IPS-18c (cell line): Measurements from ENCODE around the gene AFAP1.
"Not testable (repeated sequence)": the region's sequence is repeated elsewhere in the genome, so short reads cannot be mapped to it uniquely, and the experiment has no call there.

Experiments used
- H3K4me3 ChIP-seq: 2 replicates; pipeline ENCODE4 v1.7.0; 2013; ENCODE audit warnings: low read depth, mild to moderate bottlenecking, low read length, moderate library complexity; ENCODE audit not compliant: insufficient read depth
- H3K9me3 ChIP-seq: one replicate; pipeline ENCODE4 v1.6.1; 2013; ENCODE audit warnings: mild to moderate bottlenecking, low read length, moderate library complexity; ENCODE audit not compliant: control insufficient read depth, insufficient read depth

The AFAP1 gene

DNA sequence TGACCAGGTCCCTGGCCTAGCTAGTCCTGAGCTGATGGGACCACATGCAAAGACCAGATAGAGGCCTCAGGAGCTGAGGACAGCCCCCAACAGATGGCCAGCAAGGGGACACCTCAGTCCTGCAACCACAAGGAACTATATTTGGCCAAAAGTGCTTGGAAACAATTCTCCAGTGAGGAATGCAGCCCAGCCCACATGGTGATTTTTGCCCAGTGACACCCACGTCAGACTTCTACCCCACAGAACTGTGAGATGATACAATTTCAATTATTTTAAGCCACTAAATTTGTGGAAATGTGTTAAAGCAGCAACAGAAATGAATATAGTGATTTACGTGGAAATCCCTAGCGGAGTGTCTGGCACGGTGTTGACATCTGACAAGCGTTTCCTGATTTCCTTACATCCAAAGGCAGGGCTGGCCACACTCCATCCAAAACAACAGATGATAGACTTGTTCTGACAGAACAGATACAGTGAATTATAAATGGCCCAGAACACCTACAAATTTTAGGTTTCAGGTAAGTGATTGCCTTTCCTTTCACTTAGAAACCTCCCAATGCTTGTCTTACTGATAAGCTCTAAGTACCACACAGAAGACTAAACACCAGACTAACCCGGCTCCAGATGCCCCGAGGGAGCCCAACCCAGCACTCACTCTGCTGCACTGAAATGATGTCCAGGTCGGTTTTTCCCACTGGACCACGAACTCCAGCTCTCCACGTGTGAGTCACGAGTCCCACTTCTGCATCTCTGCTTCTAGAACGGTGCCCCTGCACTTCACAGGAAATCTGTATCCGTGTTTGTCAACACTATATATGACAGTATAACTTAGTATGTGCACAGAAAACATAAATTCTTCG is 5.8 kb downstream of the AFAP1 start:
- Histone ChIP-seq H3K9me3 (no peaks in the 10 kb centered on the region), H3K4me3 (no peak overlapping the region)

DNA sequence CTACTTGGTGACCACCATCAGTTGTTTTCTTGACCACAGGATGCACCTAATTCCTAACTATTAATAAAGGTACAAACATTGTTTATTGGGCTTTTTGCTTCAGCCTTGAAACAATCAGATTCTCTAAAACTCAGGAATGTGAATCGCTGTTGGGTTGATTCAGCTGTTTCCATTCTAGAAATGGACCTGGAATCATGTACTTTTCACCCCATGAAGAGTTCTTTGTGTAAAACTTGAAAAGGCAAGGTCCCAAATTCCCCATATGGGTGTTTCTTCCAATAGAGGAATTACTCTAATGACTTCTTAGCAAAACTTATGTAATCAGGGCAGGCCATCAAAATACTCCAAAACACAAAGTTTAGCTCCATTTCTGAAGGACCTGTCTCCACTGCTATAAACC is 7.4 kb downstream of the AFAP1 start:
- H3K9me3 ChIP-seq: no peaks in the 10 kb centered on the region
- H3K4me3 ChIP-seq: no peak overlapping the region

DNA sequence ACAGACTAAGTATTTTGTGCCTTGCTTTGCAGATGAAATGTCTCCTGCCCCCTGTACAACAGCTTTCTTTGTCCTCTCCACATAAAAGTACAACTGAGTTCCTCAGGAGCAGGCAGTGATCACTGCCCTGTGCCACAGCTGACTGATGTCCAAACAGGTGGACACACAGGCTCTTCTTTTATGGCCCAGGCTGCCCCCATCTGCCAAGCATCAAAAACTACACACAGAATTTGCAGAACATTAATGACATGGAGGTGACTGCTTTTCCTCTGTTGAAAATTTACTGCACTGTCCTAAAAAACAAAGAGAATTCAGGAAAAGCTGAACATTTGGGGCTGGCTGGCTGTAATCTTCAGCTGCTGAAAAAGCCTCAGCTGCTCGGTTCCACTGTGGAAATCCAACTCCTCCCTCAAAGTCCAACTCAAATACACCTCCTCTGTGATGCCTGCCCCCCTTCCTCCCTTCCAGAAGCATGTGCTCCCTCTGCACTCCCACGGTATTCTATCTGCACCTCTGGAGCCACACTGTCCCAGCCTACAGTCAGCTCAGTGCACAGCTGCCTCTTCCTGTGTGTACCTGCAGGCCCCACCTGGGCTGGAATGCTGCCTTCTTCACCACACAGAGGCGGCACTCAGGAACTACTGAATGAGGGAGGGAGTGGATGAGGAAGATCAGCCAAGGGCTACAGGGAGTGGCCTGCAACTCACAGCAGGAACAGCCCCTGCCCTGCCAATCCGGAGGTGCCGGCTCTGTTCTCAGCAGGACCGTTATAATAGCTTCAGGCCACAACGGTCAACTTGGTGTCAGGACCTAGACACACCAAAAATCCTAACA is 10.3 kb downstream of the AFAP1 start:
- no peak overlapping the region for H3K4me3 ChIP-seq
- H3K9me3 ChIP-seq: no peaks in the 10 kb centered on the region

DNA sequence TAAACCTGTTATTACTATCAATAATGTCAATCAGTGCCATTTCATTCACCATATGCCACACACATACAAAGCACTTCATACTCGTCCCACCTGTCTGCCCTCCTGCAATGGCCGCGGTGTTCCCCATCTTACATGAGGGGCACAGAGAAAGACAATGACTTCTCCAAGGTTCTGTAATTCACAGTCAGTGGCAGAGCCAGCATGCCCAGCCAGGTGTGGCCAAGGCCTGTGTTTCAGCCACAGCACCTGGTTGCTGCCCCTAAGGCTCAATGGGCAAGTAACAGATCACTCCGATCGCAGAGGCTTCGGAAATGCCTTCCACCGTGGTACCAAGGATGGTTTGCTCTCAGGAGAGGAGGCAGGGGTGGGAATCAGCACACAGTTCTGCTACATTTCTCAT is 10.9 kb downstream of the AFAP1 start:
- no peaks in the 10 kb centered on the region for H3K9me3 ChIP-seq
- H3K4me3 ChIP-seq: no peak overlapping the region

DNA sequence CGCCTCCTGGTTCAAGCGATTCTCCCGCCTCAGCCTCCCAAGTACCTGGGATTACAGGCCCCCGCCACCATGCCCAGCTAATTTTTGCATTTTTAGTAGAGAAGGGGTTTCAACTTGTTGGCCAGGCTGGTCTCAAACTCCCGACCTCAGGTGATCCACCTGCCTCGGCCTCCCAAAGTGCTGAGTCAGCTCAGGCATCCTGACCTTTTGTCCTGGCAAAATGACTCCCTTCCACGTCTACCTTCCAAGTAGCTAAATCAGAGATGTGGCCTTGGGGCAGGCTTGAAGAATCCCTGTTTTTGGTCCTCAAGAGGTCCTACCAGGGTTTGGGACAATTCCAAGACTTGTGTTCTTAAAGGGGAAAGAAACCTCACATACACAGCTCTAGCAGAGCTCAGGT is 12.8 kb downstream of the AFAP1 start:
- Histone ChIP-seq H3K4me3 (no peak overlapping the region), H3K9me3 (no peaks in the 10 kb centered on the region)

DNA sequence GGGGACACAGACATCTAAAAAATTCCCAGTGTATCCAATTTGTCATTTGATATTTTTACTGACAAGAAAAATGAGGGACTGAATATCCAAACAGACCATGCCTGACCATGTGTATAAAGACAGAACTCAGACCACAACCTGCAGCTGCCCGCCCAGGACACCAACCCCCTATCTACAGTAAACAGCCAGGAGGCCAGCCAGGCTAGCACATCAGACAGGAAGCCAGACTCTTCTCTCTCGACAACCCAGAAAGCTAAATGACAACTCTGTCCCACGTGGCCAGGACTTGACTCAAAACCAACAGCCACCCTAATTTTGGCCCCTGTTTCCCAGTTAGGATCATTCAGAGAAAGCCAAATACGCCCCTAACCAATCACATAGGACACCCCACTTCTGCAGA is 15.1 kb downstream of the AFAP1 start:
- no peak overlapping the region for H3K4me3 ChIP-seq
- H3K9me3 ChIP-seq: no peaks in the 10 kb centered on the region

DNA sequence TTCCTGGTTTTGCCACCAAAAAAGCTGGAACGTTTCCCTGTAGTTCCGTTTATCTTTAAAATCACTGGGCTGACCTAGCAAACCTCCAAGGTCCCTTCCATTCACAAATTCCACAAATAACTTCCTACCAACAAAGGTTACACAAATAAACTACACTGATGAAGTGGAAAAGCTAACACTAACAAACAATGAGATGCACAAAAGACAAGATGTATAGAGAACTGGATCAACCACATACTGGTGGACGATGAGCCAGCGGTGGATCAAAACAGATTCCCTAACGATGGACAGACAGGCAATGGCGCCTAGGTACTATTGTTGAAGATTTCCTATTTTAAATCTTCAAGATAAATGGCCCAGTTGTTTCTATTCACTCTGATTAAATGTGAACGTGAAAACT is 15.5 kb downstream of the AFAP1 start:
- no peaks in the 10 kb centered on the region for H3K9me3 ChIP-seq
- no peak overlapping the region for H3K4me3 ChIP-seq

DNA sequence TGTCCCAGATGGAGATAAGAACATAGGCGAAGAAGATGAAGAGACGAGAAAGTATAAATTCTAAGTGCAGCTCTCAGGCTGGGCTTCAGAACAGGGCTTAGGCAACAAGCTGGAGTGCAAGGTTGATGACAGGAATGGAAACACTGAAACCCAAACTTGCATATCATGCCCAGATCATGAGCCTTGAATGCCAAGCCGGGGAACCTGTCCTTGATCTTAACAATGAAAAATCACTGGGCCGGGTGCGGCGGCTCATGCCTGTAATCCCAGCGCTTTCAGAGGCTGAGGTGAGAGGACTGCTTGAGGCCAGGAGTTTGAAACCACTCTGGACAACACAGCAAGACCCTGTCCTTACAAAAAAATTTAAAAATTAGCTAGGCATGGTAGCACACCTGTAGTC is 17.2 kb downstream of the AFAP1 start:
- H3K4me3 ChIP-seq: no peak overlapping the region
- H3K9me3 ChIP-seq: no peaks in the 10 kb centered on the region

DNA sequence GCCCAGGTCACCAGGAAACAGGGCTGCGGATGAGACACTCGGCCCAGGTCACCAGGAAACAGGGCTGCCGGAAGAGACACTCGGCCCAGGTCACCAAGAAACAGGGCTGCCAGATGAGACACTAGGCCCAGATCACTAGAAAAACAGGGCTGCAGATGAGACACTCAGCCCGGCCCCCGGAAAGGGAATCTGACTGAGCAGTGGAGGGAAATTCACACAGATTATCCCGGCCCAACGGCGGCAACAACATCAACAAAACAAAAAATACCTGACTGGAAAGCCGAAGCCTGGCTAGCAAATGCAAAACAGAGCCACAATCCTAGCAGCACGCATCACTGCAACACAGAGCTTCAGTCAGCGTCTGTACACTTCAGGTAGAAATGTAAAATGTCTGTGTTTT is 20.7 kb downstream of the AFAP1 start:
- Histone ChIP-seq H3K9me3 (no peaks in the 10 kb centered on the region), H3K4me3 (no peak overlapping the region)

DNA sequence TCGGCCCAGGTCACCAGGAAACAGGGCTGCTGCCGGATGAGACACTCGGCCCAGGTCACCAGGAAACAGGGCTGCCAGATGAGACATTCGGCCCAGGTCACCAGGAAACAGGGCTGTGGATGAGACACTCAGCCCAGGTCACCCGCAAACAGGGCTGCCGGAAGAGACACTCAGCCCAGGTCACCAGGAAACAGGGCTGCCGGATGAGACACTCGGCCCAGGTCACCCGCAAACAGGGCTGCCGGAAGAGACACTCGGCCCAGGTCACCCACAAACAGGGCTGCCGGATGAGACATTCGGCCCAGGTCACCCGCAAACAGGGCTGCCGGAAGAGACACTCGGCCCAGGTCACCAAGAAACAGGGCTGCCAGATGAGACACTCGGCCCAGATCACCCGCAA is 21.5 kb downstream of the AFAP1 start:
- not testable (repeated sequence) for H3K9me3 ChIP-seq, H3K4me3 ChIP-seq

DNA sequence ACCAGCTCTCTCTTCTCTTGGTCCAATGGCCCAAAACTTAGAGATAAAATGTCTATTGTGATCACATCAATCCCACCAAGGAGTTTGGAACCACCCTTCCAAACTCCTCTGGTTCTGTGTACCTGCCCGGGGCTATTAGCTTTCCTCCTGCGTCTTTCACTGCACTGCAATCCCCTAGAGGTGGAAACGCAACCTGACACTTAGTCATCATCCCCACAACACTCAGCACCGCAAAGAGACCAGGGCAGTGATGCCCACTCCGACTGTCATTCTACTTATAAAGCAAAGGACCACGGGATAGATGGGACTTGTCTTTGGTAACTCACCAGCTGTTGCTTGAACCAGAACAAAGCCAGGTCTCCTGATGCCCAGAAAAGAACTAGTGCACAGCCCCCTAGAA is 22.0 kb downstream of the AFAP1 start:
- H3K9me3 ChIP-seq: no peaks in the 10 kb centered on the region

DNA sequence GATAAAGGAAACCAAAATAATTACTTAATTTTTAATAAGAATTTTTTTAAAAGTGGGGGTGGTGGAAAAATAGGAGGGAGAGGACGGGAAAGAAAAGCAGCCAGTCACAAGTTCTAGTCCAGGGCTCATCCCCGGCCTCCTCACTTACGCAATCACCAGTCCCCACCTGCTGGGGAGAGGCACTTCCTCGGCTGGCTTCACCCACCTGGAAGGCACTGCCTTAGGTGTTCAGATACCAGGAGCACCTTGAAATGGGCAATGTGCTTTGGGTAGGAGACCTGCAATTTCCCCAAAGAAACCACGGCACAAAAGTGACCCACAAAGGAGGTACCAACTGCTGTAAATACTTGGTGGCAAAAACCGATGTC is 23.8 kb downstream of the AFAP1 start:
- Histone ChIP-seq H3K4me3 (no peak overlapping the region), H3K9me3 (no peaks in the 10 kb centered on the region)

More for the DNA sequence above, 22.0 kb downstream of the AFAP1 start:
- no peak overlapping the region for H3K4me3 ChIP-seq

DNA sequence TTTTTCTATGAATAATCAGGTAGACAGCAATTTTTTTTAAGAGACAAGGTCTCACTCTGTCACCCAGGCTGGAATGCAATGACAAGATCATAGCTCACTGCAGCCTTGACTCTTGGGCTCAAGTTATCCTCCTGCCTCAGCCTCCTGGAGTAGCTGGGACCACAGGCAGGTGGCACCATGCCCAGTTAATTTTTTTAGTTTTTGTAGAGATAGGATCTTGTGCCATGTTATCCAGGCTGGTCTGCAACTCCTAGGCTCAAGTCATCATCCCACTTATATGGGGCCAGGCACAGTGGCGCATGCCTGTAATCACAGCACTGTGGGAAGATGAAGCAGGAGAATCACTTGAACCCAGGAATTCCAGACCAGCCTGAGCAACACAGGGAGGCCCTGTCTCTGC is 26.8 kb downstream of the AFAP1 start:
- H3K9me3 ChIP-seq: no peaks in the 10 kb centered on the region
- H3K4me3 ChIP-seq: no peak overlapping the region

DNA sequence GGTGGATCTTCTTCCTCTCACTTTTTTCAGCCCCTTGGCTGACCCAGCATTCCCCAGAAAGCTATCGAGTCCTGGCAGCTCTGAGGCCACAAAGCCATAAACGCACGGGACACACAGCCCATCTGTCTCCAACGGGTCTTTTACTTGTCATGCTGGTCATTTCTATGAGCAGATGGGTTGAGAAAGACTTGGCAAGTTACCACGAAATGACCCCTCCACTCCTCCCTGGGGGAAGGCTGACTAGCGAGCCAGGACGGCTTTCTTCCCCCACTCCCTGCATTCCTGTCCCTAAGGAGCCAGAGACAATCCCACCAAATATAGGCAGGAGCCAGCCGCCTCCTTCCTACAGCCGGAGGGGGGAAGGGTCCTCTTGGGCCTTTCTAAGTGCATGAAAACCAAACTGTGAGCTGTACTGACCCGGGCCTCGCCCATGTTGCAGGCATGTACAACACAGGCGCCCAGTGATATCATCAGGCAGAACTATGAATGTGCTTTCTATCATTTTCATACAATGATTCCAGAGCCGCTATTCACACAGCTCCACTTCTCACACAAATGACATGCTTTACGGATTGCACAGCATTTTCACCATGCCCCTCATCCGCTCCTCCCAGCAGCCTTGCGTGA is 28.6 kb downstream of the AFAP1 start:
- H3K9me3 ChIP-seq: no peaks in the 10 kb centered on the region
- H3K4me3 ChIP-seq: no peak overlapping the region

DNA sequence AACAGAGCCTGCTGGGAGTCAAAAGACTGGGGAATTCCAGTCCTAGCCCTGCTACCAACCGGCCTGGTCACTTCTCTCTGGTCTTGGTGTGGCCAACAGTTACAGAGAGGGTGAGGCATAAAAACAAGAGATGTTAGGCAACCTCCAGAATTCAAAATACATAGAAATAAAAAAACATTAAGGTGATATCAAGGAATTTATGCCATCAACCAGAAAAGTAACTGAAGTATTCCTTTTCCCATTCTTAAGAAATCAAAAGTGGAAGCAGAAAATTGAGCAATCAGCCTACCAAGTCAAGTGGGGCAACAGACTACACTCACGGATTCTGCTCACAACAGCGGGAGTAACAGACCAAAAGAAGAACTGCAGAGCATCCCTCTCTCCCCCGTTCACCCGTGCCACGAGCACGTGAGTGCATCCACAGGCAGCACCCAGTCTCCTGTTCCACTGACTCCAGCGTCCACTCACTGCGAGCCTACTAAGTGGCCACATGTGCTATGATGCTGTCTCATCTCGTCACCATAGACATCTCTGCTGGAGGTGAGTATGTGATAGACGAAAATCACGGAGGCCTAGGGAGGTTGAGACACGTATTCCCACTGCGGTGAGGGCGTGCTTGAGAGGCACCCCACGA is 29.3 kb downstream of the AFAP1 start:
- Histone ChIP-seq H3K9me3 (no peaks in the 10 kb centered on the region), H3K4me3 (peak overlapping the region; percentile 10; the same call in 1 of the 2 replicates)

DNA sequence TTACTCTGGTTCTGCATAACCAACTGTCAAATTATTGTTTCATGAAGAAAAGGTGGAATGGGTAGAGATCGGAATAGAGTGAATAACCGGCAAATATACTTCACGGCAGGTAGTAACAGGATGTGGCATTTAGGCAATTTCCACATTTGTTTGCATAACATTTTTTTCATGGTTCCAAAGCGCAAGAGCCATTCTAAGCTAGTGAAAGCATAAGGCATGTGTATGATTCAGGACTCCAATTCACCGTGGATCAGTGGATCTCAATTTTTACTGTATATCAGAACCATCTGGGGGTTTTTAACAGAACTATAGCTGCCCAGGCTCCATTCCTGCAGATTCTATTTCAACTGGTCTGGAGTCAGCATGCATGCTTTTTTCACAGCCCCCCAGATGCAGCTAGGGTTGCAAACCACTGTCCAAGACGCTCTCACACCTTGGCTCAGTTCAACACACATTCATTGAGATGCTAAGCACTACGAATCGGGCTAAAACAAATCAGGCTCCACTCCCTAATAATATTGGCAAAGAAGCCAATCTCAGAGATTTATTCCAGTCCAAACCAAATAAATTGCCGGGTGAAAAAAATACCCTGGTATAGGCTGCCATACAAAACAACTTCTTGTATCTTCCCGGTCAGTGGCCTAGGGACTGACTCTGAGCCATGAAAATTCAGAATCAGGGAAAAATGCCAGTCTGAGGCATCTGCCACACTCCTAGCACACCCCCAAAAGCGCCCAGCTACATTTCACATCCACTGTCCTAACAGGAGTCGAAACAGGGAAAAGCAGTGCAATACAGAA is 30.0 kb downstream of the AFAP1 start:
- no peak overlapping the region for H3K4me3 ChIP-seq
- no peaks in the 10 kb centered on the region for H3K9me3 ChIP-seq

DNA sequence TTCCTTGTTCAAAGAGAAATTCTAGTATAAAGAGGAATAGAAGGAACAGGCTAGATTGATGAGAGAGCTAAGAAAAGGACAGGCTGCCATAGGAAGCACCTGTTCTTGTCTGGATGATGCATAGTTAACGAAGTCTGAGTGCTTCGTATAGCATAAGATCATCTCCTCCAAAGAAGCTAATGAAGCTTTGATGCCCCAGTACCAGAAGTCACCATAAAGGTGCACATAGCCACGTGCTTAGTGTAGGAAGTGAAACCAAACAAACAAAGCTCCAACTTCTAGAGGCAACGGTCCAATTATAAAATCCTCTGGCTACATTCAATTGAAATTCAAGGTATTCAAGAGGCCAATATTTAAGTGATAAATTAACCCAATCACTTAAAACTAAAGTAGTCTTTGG is 31.0 kb downstream of the AFAP1 start:
- no peaks in the 10 kb centered on the region for H3K9me3 ChIP-seq
- H3K4me3 ChIP-seq: no peak overlapping the region
